ENCODE data around the gene JUP.

The JUP gene

DNA sequence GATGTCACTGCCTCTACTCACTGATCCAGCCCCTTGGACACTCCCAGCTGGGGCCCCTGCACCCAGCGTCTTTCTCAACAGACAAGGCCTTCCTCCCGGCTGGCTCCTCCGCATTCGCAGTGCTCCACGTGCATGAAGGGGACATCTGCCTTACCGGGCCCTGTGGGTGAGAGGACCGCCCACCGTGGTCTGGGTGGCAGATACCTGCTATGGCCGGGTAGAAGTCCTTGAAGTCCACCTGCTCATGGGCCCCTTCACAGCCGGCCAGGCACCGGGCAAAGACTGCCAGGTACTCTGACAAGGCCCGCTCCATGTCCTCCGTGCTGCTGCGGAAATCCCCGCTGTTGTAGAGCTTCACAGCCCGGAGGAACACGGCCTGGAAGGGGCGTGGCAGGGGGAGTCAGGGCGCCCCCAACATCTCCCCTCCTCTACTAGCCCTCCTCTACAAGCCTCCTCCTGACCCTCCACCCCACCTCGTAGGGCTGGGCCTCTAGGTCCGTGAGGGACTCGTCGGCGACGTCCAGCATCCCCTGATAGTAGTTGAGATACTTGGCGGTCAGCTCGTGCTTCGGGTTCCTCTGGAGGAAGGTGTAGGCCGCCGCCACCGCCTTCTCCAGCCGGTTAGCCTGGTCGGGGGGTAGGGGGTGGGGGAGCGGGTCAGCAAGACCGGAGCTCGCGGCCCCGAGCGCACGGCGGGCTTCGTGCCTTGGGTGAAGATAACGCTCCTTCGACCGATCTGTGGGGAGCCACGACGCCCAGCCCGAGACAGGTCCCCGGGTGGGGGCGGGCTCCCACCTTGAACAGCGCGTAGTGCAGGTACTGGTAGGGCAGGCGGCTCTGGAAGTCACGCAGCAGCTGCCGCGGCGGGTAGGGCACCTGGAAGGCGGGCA, 24.4 kb upstream of the JUP start:
- DNase-seq (ENCODE audit: low read depth): no peak

DNA sequence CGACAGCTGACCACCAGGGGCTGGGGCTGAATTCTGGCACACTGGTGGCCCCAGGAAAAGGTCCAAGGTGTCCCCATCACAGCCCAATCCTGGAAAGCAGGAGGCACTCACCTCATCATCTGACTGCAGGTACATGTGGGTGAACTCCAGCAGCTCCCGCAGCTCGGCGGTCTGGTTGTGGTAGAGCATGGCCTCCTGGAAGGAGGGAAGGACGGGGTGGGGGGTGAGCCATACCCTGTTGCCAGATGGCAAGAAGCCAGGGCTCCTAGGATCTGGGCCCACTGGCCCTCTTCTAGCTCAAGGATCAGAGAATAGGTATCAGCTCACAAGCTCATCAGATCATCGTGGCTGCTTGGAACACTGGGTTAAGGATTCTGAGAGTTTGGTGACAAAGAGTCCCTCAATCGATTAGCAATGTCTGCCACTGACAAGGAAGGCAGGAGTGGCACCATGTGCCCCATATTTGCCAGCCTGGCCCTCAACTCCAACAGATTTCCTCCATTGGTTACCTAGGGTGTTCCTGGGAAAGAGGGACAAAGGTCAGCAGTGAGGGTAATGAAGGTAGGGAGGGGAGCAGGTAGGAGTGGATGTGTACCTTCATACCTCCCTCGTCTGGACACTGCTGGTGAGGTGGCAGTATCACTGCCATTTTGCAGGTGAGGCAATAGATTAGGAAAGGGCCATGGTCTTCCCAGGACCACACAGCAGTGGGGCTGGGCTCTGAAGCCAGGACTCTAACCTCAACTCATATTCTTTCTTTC, 20.4 kb upstream of the JUP start:
- no peak for DNase-seq (ENCODE audit: low read depth)

DNA sequence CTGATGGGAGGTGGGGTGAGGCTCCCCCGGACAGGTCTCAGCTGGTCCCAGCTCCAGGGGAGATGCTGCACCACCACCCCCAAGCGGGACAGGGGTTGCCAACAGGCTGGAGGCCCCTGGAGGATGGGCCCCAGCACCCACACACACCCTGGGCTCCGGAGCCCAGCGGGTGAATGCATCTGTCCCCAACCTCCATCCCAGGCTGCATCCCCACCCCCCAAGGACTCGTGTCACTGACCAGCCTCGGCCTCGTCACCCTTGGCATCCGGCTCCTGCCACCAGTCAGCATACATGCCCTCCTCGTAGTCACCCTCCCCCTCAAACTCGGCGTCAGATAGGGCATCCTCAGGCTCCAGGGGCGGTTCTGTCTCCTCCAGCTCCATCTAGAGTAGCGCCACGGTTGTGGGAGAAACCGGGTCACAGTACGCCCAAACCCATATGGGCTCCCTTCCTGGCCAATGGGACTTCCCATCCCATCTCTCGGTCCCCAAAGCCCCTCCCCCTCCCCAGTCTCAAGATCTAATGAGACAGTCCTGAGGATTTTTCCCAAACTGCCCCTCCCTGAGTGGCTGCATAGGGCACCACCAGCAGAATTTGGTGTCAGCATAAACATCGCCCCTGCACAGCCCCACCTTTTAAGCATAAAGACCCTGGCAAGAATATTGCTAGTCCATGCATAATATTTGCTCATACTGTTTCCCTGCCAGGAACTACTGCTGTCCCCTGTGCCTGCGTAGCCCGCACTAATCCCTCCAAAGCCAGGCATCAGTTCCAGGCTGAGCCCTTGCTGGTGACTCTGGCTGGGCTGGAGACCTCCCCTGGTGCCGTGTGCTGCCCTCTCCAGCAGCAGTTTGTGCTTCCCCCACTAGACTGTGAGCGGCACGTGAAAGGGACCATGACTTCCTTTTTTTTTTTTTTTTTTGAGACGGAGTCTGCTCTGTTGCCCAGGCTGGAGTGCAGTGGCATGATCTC, 16.8 kb upstream of the JUP start:
- no peak for DNase-seq (ENCODE audit: low read depth)

DNA sequence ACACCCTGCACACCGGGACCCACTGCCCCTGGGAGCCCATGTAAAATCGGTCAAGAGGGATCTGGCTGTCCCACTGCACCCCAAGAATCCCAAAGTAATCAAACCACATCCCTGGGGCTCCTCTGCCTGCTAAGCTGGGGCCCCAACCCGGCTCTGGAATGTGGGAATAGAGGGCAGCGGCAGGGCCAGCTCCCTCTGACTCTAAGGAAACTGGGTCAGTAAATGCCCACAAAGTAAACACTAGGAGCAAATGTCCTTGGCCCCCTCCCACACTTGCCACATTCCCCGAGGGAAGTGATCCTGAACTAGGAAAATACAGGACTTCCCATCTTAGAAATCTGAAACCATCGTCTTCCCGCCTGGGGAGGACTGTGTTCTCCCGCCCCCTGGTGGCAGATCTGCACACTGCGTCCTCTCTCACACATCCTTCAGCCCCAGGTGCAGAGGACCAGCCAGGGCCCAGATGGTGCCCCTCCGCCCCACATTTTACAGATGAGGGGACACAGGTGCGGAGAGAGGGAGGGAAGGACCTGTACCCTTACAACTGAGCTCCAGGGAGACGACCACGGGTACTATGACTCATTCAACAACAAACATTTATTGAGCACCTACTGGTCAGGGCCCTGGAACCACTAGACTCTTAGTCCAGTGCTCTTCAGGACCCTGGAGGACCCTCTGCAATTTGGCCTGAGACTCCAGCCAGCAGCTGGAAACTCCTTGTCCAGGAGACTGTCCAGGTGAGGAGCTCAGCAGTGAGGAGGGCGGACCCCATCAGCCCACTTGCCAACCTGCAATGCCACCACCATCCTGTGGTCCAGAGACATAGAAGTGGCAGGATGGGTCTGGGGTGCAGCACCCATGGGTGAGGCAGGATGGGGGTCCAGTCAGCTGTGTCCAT, 15.1 kb upstream of the JUP start:
- peak; percentile 68 for DNase-seq (ENCODE audit: low read depth)

DNA sequence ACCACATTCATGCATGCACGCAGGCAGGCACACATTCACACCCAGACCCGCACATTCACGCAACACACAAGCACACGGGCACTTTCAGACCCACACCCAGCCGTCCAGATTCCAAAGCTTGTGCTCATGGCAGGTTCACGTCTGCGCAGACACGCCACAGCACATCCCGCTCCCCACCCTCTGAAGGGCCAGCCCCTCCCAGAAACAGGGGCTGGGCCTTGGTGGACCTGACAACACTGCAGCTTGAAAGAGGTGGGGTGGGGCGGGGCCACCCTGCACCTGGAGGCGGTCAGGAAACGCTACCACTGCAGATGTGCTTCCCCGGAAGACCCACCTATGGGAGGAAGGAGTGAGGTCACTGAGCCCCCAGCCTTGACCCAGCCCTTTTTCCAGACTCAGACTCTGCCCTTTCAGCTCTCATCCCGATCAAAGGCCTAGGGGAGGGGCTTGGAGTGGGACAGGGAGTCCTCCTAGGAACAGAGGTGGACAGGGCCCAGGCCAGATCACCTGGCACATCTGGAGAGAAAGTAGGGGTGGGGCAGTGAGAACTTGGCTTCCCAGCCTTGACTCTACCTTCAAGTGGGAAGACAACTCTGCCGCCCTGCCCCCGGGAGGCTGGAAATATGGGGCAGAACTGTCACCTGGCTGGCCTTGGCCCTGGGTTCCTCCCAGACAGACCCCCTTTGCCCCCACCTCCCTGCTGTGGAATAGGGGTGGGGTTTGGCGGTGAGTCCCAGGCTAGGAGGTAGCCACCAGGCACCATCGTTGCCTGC, 14.3 kb upstream of the JUP start:
- DNase-seq (ENCODE audit: low read depth): no peak

DNA sequence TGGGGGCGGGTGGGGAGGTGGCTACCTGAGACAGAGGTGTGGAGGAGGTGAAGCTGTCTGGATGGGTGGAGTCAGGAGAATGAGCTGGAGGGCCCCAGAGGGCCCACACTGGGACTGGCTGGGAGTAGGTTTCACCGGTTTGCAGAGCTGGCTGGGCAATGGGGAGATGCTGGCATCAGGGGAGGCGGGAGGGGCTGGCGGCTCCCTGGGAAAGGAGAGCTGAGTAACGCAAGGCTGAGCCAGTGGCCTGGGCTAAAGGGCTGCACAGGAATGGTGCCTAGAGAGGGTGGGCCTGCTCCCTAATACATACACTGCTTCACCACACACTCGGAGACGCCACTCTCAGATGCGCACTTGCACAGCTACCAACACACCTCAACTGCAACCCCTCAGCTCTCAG, 12.9 kb upstream of the JUP start:
- DNase-seq (ENCODE audit: low read depth): no peak

DNA sequence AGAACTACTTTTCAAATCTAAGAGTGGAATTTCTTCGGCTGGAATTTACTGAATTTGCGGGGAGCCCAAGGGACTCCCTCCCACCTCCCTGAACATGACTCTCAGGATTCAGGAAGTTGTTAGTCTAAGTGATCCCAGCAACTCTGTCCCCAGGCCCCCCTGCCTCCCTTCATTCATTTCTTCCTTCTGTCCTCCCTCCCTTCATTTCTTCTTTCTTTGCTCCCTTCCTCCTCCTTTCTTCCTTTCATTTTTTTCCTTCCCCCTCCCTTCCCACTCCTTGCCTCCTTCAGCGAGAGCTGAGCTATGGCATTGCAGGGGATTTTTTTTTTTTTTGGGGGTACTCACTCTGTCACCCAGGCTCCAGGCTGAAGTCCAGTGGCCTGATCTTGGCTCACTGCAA, 10.9 kb upstream of the JUP start:
- DNase-seq (ENCODE audit: low read depth): no peak

DNA sequence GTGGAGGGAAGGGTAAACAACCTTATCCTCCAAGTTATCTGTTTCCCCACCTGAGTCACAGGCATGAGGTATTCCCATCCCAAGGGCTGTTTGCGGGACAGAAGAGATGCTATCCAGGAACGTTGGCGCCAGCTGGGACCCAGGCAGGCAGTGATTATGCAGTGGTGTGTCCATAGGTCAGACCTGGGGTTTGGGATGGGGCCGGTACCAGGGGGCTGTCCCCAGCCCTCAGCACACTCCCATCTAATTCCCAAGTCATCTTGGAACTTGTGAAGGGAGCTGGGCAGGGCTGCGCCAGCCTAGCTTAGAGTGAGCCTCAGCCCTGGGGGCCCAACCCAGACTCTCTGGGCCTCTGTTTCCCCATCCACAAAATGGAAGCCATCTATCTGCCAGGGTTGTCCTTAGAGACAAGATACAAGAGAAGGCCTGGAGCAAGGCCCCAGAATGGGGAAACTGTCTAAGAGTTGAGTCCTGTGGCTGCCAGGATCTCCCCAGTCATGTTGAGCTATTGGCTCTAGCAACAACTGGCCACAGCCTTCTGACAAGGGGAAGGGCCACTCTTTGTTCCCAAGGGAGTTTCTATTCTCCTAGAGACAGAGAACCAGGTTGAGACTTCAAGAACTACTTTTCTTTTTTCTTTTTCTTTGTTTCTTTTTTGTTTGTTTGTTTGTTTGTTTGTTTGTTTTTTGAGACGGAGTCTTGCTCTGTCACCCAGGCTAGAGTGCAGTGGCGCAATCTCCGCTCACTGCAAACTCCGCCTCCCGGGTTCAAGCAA, 9.8 kb upstream of the JUP start:
- DNase-seq (ENCODE audit: low read depth): no peak

DNA sequence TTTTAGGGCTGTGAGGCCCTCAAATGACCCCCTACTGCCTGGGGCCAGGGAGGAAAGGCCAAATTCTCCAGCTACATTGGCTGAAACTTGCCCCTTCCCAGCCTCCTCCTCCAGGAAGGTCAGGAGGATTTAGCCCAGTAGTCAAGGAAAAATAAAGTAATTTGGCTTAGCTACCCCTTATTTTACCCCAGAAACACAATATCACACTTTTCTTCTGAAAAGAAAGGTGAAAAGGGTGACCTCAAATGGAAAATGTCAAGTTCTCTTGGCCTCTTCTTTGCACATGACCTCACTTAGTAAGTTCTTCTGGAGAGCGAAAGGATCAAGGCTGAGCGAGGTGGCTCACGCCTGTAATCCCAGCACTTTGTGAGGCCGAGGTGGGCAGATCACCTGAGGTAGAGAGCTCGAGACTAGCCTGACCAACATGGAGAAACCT, 8.0 kb upstream of the JUP start:
- no peak for DNase-seq (ENCODE audit: low read depth)

DNA sequence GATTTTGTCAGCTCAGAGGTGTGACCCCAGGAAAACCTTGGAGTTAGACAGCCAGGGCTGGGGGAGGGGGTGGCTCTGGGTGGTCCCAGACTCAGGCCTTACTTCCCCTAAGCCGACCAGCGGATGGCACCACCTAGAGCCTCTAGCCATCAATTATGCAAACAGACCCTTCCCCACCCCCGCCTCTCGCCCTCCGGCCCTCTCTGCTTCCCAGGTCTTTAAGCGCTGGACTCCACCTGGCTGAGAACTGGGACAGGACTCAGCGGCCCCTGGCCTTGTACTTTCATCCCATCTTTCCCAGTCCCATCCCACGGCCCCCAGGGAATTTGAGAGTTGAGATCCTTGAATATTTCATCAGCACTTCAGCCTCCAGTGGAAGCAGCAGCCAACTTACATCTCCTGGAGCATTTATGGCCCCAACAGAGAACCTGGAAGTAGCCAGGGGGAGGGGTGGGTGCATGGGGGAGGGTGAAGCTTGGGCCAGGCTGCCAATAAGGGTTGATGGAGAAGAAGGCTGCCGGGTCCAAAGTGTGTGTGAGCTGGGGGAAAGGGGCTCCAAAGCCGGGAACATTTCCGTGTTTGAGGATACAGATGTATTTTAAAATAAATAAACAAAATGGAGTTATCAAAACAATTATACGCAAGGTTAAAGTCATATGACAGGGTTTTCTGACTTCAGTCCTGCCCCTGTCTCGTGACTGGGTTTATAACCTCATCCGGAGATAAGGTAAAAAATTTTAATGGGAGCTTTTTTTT, 7.5 kb upstream of the JUP start:
- DNase-seq (ENCODE audit: low read depth): no peak

DNA sequence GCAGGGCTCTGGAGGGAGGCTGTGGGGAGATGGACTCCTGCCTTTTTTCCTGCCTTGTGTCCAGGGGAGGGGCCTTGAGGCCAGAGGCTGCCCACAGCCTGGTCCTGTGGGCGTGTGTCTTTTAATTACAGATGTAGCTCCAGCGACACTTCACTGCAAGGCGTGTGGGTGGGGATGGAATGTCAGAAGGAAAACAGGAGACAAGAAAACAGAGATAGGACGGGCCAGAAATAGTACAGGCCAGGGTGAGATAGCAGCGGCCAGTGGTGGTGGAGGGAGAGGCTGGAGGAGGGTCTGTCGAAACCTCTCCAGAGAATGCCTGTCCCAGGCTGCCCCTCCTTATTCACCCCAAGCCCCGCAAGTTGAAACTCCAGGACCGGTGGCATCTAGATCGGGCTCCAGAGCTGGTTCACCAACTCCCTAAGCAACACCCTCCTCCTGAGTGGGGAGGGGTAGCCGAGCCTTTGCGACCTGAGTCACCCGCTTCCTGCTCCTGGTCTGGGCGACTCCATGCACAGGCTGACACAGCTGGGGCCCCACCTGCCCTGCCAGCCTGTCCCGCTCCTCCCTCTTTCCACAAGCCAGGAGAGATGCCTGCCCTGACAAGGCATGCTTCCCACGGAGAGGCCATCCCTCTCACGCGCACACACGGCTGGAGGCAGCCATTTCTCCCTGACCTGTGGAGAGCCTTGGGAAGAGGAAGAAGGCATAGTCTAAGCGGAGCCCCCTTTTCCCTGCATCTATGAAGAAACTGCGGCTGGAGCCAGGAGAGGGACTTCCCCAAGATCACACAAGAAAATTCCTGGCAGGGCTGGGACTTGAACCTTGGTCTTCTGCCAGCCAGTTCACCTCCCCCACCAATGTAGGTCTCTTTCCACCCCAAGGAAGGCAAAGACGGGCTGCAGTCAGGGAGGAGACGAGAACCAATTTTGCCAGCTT, 6.6 kb upstream of the JUP start:
- DNase-seq (ENCODE audit: low read depth): no peak

DNA sequence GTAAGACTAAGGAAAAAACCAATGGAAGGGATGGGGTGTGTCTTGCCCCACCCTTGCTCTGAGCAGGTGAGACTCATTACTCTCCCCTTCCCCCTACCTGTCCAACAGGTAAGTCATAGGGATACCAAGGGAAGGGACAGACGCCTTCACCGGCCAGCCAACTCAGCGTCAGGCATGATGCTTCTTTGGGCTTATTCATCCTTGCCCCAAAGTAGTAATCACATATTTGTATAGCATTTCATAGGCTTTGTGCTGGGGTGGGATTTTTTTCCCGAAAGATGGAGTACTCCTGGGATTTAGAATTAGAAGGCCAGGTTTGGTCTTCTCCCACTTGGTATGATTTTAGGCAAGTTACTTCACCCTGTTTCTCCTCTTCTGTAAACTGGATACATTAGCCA, 509 bp upstream of the JUP start:
- no peak for DNase-seq (ENCODE audit: low read depth)

DNA sequence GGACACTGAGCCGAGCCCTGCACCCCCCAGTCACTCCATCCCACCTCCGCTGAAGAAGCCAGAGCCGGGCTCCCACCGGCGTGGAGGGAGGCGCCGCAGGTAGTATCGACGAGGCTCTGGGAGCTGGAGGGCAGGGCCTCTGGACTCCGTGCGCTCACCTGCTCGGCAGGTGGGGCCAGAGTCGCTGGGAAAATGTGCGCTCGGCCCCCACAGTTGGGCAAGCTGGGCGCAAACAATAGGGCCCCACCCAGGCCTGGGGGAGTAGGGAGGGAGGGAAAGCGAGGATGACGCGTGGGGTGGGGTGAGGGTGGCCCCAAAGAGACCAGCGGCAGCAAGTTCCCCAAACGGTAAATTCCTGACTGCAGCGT, 668 bp downstream of the JUP start:
- no peak for DNase-seq (ENCODE audit: low read depth)

DNA sequence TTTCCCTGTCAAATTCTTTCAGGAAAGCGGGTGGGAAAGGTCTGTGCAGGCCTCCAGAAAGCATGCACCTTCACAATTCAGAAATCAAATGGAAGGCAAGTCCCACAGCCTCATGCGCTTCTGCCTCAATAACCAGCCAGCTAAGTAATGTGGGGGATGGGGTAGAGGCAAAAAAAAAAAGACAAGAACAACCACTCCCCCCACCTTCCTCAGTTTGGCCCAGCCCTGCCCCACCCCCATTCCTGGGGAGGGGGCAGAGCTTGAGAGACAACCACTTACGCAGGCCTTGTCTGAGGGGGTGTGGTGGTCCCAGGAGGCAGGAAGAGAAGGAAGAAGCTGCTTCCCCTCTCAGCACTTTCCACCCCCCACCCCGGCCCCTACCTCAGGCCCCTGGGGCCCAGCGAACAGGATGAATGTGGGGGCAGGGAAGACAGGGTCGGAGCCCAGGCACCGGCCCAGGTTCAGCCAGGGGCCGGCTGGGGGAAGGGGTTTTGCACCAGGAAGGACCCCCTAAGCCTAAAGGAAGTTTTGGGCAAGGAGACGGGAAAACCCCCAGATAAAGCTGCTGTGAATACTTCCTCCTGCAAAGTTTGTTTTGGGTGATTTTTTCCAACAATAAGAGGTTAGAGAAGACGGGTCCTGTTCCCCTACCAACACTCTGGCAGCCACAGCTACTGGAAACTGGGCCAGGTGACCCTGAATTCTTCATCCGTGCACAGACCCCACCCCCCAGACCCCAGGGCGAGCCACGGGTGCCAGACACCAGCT, 1.2 kb downstream of the JUP start:
- DNase-seq (ENCODE audit: low read depth): no peak

DNA sequence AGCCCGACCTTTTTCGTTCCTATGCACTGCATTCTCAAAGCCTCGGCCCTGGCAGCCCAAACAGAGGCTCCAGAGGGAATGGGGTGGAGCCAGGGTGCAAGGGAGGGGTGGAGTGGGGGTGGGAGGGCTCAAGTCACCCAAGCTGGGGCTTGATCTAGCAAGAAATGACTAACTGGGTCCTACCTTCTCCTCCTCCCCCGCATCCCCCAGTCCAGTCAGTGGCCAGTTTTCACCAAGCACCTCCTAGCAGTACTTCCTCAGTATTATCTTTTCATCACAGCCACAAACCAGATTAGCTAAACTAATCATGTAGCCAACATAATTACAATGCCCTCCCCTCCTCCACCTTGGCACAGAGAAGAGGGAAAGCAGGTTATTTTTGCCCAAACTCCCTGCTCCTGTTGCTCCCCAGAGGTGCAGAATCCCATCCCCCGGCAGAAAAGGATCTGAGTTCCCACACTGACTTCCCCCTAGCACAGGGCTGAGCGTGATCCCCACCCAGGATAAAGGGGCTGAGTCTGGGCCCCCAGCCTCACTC, 2.2 kb downstream of the JUP start:
- DNase-seq (ENCODE audit: low read depth): no peak

DNA sequence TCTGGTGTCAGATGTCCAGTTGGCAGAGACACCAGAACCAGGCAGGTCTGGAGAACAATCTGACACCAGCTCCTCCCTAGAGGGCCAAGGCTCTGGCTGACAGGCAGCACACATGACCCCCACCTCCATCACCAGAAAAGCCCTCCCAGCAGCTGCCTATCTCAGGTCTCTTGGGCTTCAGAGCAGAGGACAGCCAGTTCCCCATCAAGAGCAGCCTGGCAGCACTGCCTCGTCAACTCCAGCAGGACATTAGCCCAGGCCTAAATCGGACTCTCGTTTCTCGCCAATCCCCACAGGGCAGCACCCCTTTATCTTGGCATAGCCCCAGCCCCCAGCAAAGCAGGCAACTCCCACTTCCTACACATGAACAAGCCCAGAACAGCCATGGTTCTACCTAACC, 4.4 kb downstream of the JUP start:
- DNase-seq (ENCODE audit: low read depth): no peak

All from stimulated activated CD8-positive, alpha-beta memory T cell treated with anti-CD3 and anti-CD28 coated beads, Interleukin-12 subunit alpha, Interleukin-12 subunit beta, amount 100 ng/mL, for 1 hour (primary cell).